Activated gamma-delta T cell (primary cell): ENCODE measurements around the gene EPB41L4B.
"Not testable (repeated sequence)": the region's sequence is repeated elsewhere in the genome, so short reads cannot be mapped to it uniquely, and the experiment has no call there.

Experiments
- DNase-seq: peaks from one replicate; lab custom pipeline; 2025; lab: John Stamatoyannopoulos, UW

Gene EPB41L4B

DNA sequence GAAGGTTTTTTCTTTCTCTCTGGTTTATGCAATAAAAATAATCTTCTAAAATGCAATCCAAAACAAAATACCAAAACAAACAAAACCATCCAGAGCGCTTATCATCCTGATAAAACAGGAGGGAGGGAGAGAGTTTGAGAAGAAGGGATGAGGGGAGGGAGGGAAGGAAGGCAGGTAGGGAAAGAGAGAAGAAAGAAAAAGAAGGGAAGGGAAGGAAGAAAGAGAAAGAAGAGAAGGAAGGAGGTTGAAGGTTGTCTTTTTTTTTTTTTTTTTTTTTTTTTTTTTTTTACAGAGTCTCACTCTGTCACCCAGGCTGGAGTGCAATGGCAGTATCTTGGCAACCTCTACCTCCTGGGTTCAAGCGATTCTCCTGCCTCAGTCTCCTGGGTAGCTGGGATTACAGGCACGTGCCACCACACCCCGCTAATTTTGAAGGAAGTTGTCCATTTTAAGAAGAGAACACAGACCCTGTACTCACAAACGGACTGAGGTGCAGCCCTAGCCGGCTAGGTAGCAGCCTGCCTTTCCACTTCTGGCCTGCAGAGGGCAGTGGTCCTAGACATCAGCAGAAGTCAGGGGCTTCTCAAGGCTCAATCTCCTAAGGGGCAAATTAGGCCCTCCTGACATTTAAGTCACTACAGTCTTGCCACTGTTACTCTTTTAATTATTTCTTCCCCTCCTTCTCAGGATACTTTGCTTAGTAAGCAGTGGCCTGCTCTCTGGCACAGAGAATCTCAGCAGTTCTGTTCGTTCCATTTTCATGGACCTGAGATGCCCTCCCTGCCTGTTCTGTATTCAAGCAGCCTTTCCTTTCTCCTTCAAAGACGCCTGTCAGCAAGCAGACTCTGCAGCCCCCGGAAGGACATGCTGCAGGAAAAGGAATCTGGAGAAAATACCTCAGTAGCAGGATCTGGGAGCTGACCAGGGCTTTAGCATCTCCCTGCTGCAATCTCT is 76.4 kb downstream of the EPB41L4B start:
- DNase-seq, result no peak

DNA sequence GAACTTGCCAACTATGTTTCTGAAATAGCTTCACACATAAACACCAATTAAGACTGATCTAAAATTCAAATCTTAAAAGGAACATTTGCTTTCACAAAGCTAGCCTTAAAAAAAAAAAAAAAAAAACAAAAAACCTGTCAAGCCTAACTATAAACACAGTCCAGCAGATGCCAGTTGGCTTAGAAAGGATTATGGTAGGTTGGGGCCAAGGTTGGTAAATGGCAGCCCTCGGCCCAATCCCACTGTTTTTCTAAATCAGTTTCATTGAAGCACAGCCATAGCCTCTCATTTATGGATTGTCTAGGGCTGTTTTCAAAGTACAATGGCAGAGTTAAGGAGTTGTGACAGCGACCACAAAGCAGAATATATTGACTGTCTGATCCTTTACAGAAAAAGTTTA is 78.1 kb downstream of the EPB41L4B start:
- no peak for DNase-seq

- no peak for DNase-seq
Observed at GRCh38 chr9:109242014-109242413, 78.8 kb downstream of the EPB41L4B start.

DNA sequence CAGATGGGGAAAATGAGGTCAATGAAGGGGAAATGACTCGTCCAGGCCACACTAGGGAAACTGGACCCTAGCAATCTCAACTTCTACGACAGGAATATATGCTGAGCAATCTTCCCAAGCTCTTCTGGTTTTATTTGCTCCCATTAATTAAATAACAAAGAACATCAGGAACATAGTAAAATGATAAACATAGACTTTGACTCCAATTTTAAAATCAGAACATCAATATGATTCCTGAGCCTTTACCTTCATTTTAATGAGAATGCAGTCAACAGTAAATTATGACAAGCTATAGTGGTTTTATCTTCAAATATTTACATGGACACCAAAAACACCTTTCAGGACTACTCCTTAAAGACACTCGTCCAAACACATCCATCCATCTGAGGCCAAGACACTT is 79.7 kb downstream of the EPB41L4B start:
- DNase-seq, result no peak

DNA sequence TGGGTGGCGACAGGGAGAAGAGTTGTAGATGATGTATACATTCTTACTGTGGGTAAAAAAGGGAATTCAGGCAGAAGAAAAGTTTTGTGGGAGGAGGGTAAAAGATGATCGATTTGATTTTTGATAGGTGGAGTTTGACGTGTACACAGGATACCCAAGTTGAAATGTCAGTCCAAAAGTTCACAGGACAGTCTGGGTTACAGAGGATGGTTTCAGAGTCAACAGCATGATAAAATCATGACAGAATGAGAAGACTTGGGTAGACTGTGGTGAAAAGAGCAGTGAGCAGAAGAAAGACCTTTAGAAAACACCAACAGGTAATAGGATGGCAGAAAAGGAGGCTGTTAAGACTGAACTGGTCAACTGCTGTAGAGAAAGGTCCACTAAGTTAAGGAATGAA is 81.6 kb downstream of the EPB41L4B start:
- no peak for DNase-seq

DNA sequence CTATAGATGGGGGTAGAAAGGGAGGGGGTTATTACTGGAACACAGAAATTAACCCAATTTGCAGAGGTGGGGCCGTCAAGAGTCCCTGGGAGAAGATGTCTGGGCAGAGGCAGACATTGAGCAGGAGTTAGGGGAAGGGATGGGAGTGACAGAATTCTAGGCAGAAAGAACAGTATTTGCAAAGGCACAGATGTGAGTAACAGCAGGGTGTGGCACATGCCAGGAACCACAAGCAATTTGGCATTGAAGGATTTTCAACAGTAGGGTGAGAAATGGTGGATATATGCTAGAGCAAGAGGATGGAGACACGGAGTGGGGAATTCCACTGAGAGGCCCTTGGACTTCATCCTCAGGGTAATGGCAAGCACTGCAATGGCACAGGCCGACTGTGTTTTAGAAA is 82.2 kb downstream of the EPB41L4B start:
- DNase-seq, result no peak

- DNase-seq, result no peak
Observed at GRCh38 chr9:109238125-109238524, 82.7 kb downstream of the EPB41L4B start.

DNA sequence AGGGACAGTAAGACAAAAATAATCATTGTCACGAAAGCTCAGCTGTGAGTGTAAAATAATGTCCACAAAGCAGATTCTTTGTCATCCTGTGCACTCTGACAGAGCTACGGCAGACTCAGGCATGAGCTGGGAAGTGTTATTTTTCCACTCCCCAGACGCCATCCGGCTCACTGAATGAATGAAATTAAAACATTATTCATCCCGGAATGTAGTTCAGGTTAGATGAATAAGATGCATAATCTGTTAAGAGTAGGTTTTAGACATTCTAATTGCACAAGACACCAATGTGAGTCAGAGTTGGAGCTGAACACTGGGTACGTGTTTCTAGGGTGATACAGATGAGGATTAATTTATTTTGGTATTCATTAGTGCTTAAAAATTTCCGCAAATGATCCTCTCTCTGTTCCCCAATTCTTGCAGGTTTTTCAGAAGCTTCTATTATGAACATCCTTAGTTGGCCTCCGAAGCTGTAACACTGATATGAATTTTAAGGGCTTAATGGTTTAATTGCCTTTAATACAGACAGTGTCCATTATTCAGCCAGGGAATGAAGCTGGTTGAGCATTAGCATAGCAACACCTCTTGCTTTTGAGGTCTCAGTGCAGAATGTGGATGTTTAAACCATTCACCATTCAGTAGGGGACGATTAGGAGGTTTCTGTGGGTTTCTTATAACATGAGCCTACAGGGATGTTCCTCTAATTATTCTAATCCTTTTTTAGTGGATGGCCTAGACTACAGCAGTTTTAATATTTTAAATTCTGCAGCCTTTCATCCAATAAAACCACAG is 88.2 kb downstream of the EPB41L4B start:
- no peak for DNase-seq

GRCh38 chr9:109231593-109231992 is 89.3 kb downstream of the EPB41L4B start:
- DNase-seq, result no peak

GRCh38 chr9:109230277-109230676 is 90.6 kb downstream of the EPB41L4B start:
- no peak for DNase-seq

DNA sequence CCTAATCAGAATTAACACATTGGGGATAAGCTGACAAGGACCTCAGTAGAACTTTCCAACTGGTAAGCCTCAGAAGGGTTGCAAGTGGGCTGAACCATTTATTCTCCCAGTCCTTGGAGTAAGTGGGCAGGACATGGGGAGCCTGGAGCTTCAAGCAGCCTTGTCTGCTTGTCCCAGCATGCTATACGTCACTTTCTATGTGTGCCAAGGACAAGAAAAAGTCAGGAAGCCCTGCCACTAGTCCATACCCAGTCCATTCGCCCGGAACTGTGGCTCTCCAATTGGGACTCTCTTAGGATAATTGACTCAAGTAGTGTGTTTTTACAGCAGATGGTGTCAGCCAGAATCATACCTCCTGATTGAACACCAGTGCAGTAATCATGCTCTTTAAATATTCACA is 91.2 kb downstream of the EPB41L4B start:
- no peak for DNase-seq

GRCh38 chr9:109228093-109228642 is 92.7 kb downstream of the EPB41L4B start:
- no peak for DNase-seq

DNA sequence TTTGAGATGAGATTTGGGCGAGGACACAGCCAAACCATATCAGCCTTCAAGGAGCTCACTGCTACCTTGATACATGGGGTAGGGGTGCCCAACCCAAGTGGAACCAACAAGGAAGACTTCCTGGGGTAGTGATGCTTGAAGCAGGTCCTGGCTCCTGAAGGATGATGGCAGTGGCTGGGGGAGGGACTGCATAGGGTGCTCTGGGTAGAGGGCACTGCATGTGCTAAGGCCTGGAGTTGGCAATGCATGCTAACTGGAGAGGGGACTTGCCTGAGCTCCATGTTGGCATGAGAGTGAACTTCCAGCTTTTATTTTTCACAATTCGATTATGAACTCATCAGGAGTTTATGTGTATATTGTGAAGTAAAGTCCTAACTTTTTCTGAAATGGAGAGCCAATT is 95.2 kb downstream of the EPB41L4B start:
- DNase-seq, result no peak

DNA sequence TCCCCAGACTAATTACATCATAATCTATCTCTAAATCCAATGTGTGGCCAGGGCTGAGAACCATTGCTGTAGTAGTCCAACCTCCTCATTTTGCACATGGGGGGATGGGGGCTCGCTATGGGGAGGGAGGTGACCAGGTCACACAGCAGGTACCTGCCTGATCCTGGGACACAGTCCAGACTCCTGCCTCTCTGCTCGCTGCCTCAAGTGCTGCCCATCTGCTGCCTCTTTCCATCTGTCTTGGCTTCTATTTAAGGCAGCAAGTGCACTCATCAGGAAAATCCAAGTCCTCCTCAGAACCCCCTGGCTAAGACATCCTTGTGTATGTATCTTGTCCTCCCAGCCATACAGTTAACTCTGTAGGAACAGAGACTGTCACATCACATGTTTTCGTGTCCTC is 96.1 kb downstream of the EPB41L4B start:
- DNase-seq, result no peak

- DNase-seq, result not testable (repeated sequence)
Observed at GRCh38 chr9:109218242-109218641, 102.6 kb downstream of the EPB41L4B start.

DNA sequence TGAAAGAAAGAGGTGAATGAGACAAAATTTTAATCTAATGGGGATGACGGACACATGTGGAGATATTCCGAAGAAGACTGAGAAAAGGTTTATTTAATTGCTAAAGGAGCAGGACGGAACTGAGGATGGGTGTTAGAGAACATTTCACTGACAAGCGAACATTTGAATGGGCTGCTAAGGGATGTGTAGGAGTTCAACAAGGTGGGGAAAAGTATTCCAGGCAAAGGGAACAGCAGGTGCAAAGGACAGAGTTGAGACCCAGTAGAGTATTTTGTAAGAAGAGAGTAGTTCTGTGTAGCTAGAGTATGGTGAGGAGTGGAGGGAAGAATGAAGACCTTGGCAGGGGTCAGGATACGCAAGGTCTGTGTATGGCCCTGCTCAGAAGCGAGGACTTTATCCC is 106.4 kb downstream of the EPB41L4B start:
- no peak for DNase-seq

- DNase-seq, result no peak
Observed at GRCh38 chr9:109213285-109214121, 107.4 kb downstream of the EPB41L4B start.

- DNase-seq, result no peak
Observed at GRCh38 chr9:109212768-109213167, 108.1 kb downstream of the EPB41L4B start.

- DNase-seq, result no peak
Observed at GRCh38 chr9:109206670-109207069, 114.2 kb downstream of the EPB41L4B start.

DNA sequence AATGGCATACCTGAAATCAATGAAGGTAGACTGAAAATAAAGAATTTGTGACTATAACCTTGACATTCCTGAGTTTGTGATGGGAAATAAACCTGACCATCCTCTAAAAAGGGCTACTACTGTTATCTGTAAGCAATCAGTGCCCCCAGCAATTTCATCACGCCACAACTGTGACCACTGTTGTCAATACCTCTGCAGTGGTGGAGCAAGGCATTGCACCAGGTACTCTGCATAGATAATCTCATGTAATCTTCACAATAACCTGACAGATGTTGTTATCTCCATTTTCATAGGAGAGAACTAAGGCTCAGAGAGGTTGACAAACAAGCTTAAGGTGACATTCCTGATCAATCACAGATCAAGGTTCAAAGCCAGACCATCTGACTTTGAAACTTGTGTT is 115.3 kb downstream of the EPB41L4B start:
- no peak for DNase-seq

GRCh38 chr9:109203761-109204360 is 117.0 kb downstream of the EPB41L4B start:
- no peak for DNase-seq
